Glutamatergic neuron (in vitro differentiated cells): ENCODE data around the gene MUC5AC. TPM values are rescaled to one million over a fixed set of nuclear protein-coding genes. Genes with fewer than 3 reads are reported as not detected.
A peak's percentile ranks its signal among the peaks of the same experiment; 100 is the strongest.
"Not testable (repeated sequence)": the region's sequence is repeated elsewhere in the genome, so short reads cannot be mapped to it uniquely, and the experiment has no call there.

ENCODE experiments used
- DNase-seq: peaks from one replicate; pipeline ENCODE4 v3.0.0; 2022
- H3K27ac Mint-ChIP-seq: one replicate; pipeline ENCODE4 v1.8.0; 2020; ENCODE audit warnings: mild to moderate bottlenecking, mixed read lengths, inconsistent platforms; ENCODE audit not compliant: unreplicated experiment
- H3K27me3 Mint-ChIP-seq: one replicate; pipeline ENCODE4 v1.8.0; 2020; ENCODE audit warnings: mild to moderate bottlenecking, moderate library complexity, mixed read lengths, inconsistent platforms; ENCODE audit not compliant: unreplicated experiment
- H3K36me3 Mint-ChIP-seq: one replicate; pipeline ENCODE4 v1.8.0; 2020; ENCODE audit warnings: mild to moderate bottlenecking, mixed read lengths, inconsistent platforms; ENCODE audit not compliant: unreplicated experiment
- H3K4me1 Mint-ChIP-seq: one replicate; pipeline ENCODE4 v1.8.0; 2020; ENCODE audit warnings: mild to moderate bottlenecking, low read depth, mixed read lengths, inconsistent platforms; ENCODE audit not compliant: unreplicated experiment
- H3K4me3 Mint-ChIP-seq: one replicate; pipeline ENCODE4 v1.8.0; 2020; ENCODE audit warnings: mild to moderate bottlenecking, mixed read lengths, inconsistent platforms; ENCODE audit not compliant: unreplicated experiment
- H3K9me3 Mint-ChIP-seq: one replicate; pipeline ENCODE4 v1.8.0; 2020; ENCODE audit warnings: mild to moderate bottlenecking, moderate library complexity, mixed read lengths, inconsistent platforms; ENCODE audit not compliant: unreplicated experiment
- CTCF ChIP-seq: fragments of 200-600 bp; sonication (generic); IDR thresholded peaks from one replicate; pipeline ENCODE4 v1.5.0; 2021; ENCODE audit not compliant: partially characterized antibody, unreplicated experiment
- total RNA-seq: library from RNA; stranded (reverse); fragmentation: NEBNext Ultra II Directional; extraction: Animal tissue kit (Norgen Biotek cat#: 25700); gene quantifications from one replicate; pipeline ENCODE4 v1.2.1, GENCODE V29; 2021; ENCODE audit not compliant: unreplicated experiment

Gene MUC5AC
- total RNA-seq, 1 donor from 2014 or later, result not detected

- peaks cover 4% of the 10 kb centered on the region for H3K9me3 Mint-ChIP-seq
- peaks cover 4% of the 10 kb centered on the region for H3K27me3 Mint-ChIP-seq
- no peaks in the 10 kb centered on the region for H3K36me3 Mint-ChIP-seq
- no peak overlapping the region for H3K27ac Mint-ChIP-seq
- H3K4me1 Mint-ChIP-seq, result no peaks in the 10 kb centered on the region
- TF ChIP-seq CTCF, result no peak
- DNase-seq, result no peak
- no peak overlapping the region for H3K4me3 Mint-ChIP-seq
These were observed 46.1 kb upstream of the MUC5AC start for GRCh38 chr11:1111545-1112212.

- peak; percentile 10 for DNase-seq
- Mint-ChIP-seq H3K27me3 (peaks cover 4% of the 10 kb centered on the region), H3K4me1 (no peaks in the 10 kb centered on the region), H3K9me3 (peaks cover 4% of the 10 kb centered on the region), H3K27ac (no peak overlapping the region), H3K4me3 (no peak overlapping the region), H3K36me3 (no peaks in the 10 kb centered on the region)
- no peak for TF ChIP-seq CTCF
These were observed 45.2 kb upstream of the MUC5AC start for GRCh38 chr11:1112351-1113191.

- no peak for TF ChIP-seq CTCF
- H3K9me3 Mint-ChIP-seq, result peaks cover 4% of the 10 kb centered on the region
- no peaks in the 10 kb centered on the region for H3K4me1 Mint-ChIP-seq
- peaks cover 4% of the 10 kb centered on the region for H3K27me3 Mint-ChIP-seq
- H3K4me3 Mint-ChIP-seq, result no peak overlapping the region
- H3K27ac Mint-ChIP-seq, result no peak overlapping the region
- peak; percentile 17 for DNase-seq
- H3K36me3 Mint-ChIP-seq, result no peaks in the 10 kb centered on the region
These were observed 44.1 kb upstream of the MUC5AC start for GRCh38 chr11:1113405-1114201.

GRCh38 chr11:1115292-1115691 is 42.5 kb upstream of the MUC5AC start:
- not testable (repeated sequence) for H3K27me3 Mint-ChIP-seq, H3K36me3 Mint-ChIP-seq, DNase-seq, H3K4me3 Mint-ChIP-seq, H3K9me3 Mint-ChIP-seq, H3K4me1 Mint-ChIP-seq, H3K27ac Mint-ChIP-seq

- peaks cover 2% of the 10 kb centered on the region for H3K27me3 Mint-ChIP-seq
- no peaks in the 10 kb centered on the region for H3K36me3 Mint-ChIP-seq
- H3K9me3 Mint-ChIP-seq, result peaks cover 4% of the 10 kb centered on the region
- DNase-seq, result no peak
- H3K4me1 Mint-ChIP-seq, result no peaks in the 10 kb centered on the region
- TF ChIP-seq CTCF, result no peak
- no peak overlapping the region for H3K27ac Mint-ChIP-seq
- H3K4me3 Mint-ChIP-seq, result no peak overlapping the region
These were observed 41.6 kb upstream of the MUC5AC start for GRCh38 chr11:1116104-1116503.
